NCI-H1417 treated with DMSO at 0.1 percent for 48 hours (cell line): ENCODE measurements around the gene EPAS1.

Experiments
- DNase-seq: peaks from one replicate; lab custom pipeline; 2025; lab: John Stamatoyannopoulos, UW

Gene EPAS1

GRCh38 chr2:46409756-46410155, 112.5 kb downstream of the EPAS1 start:
- DNase-seq = no peak

- no peak for DNase-seq
These were observed 113.4 kb downstream of the EPAS1 start for GRCh38 chr2:46410273-46411244.

- no peak for DNase-seq
These were observed 114.0 kb downstream of the EPAS1 start for GRCh38 chr2:46411245-46411641.

GRCh38 chr2:46411985-46412384, 114.8 kb downstream of the EPAS1 start:
- no peak for DNase-seq

DNA sequence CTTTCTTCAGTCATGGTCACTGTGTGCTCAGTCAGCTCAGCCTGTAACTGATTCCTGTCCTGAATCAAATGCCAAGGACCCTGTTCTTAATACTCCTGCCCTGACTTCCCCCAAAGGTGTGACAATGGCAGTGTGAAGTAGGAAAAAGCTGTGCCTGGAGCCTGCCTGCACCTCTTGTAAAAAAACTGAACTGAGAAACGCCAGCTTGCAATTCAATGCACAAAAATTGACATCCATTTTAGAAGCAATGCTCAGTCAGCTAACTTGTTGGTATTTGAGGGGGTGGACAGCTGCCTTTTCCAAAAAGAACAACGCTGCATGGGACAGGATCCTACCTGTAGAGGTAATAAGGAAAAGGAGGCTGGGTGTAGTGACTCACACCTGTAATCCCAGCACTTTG, 115.9 kb downstream of the EPAS1 start:
- no peak for DNase-seq

DNA sequence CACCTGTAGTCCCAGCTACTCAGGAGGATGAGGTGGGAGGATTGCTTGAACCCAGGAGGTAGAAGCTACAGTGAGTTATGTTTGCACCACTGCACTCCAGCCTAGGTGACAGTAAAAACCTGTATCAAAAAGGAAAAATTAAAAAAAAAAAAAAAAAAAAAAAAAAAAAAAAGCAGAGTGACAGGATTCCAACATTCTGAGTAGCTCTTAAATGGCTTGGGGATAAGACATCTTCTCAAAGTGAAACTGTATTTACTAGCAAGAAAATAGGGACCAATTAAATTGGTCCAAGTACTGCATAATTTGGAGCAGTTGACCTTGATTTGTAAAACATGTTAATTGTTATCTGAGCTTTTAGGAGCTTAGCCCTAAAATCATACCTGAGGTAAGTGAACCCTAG, 116.4 kb downstream of the EPAS1 start:
- no peak for DNase-seq

GRCh38 chr2:46414701-46415100, 117.5 kb downstream of the EPAS1 start:
- no peak for DNase-seq

DNA sequence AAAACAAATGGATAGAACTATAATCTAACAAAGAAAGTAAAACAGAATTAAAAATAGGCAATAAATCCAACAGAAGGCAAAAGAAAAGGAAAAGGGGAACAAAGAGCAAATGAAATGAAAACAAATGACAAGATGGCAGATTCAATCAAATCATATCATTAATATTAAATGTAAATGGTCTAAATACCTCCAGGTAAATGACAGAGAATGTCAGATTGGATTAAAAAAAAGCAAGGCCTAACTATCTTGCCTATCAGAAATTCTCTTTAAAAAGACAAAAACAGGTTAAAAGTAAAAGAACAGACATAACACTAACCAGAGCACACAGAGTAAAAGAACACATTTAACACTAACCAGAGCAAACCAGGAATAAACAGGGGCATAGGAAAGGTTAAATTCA, 119.1 kb downstream of the EPAS1 start:
- DNase-seq = no peak

GRCh38 chr2:46416739-46417403, 119.7 kb downstream of the EPAS1 start:
- DNase-seq = no peak

- no peak for DNase-seq
These were observed 123.7 kb downstream of the EPAS1 start for GRCh38 chr2:46420945-46421344.

GRCh38 chr2:46421361-46421760, 124.2 kb downstream of the EPAS1 start:
- no peak for DNase-seq

- no peak for DNase-seq
These were observed 125.6 kb downstream of the EPAS1 start for GRCh38 chr2:46422717-46423394.

DNA sequence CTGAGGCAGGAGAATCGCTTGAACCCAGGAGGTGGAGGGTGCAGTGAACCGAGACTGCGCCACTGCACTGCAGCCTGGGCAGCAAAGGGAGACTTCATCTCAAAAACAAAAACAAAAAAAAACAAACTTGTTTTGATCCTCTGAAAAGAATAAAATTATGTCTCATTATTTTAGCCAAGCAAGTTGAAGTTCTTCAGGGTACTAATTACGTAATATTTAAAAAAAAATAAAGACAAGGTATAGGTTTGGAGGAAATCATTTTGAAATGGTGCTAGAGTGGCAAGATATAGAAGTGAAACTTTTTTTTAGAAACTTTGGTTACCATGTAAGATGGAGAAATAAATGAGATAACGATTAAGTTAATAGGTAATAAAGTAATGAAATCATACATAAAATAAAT, 127.7 kb downstream of the EPAS1 start:
- DNase-seq = no peak

DNA sequence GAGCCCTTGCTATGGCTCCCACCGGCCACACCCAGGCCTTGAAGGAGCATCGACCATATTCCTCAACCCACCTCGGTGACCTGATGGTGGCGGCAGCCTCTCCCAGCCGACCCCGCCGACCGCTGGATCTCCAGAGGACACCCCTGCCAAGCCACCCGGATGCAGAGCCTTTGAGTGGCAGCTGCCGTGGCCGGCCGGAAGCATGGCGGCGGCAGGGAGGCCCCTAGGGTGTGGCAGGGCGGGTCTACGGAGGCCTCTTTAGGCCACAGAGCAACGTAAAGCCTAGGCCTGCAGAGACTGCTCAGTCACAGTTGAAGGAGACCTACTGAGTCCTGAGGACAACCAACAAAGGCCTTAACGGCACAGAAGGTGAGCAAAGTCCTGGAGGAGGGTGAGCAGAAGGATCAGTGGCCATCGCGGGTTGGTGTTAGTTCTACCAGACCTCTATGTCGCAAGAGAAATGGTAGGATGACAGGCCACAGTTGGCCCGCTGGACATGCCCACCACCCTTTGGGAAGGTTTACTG, 131.8 kb downstream of the EPAS1 start:
- no peak for DNase-seq

GRCh38 chr2:46430413-46430812, 133.2 kb downstream of the EPAS1 start:
- DNase-seq = no peak

DNA sequence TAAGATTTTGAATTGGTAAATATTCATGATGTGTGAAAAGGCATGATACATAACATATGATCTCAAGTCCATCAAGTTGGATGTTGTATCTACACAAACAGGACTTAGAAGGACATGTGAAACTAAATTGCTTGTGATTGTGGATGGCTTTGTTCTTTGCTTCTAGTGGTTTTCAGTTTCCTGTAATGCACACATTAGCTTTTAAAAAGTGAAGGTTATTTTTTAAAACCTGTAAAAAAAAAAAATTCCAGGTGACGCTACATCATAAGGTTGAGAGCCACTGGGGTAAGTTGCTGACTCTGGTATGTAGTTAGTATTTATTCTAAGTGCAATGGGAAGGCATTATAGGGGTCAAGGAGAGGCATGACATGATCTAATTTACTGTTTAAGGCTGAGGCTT, 133.8 kb downstream of the EPAS1 start:
- DNase-seq = no peak

GRCh38 chr2:46431481-46432235, 134.5 kb downstream of the EPAS1 start:
- DNase-seq = no peak

- no peak for DNase-seq
These were observed 137.7 kb downstream of the EPAS1 start for GRCh38 chr2:46434851-46435273.

- no peak for DNase-seq
These were observed 138.1 kb downstream of the EPAS1 start for GRCh38 chr2:46435353-46435752.

DNA sequence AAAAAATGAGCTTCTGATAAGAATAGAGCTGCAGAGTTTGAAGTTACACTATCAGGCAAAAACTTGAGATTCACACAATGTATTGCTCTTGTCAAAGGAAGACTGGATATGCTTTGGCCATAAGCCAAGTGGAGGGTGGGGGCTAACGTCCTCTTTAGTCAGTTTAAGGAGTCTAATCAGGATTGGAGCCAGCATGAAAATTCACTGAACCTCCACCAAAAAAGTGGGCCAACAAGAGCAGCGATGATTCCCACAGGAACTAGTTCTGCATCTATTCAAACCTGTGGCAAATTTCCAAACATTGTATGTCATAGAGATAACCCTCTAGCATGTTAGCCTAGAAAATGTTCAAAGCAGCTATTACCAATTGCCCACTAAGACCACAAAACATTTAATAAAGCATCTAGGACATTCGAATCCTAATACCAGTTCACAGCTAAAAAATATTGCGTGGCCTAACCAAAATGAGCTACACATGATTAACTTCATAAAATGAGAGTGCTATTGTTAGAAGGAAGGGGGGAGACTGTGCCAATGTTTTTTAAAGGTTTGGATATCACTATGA, 138.7 kb downstream of the EPAS1 start:
- no peak for DNase-seq
